ENCODE results near the gene LEFTY1. TPM values are rescaled to one million over a fixed set of nuclear protein-coding genes. Genes with fewer than 3 reads are reported as not detected.
"Not testable (repeated sequence)": the region's sequence is repeated elsewhere in the genome, so short reads cannot be mapped to it uniquely, and the experiment has no call there.

LEFTY1 gene, protein sequence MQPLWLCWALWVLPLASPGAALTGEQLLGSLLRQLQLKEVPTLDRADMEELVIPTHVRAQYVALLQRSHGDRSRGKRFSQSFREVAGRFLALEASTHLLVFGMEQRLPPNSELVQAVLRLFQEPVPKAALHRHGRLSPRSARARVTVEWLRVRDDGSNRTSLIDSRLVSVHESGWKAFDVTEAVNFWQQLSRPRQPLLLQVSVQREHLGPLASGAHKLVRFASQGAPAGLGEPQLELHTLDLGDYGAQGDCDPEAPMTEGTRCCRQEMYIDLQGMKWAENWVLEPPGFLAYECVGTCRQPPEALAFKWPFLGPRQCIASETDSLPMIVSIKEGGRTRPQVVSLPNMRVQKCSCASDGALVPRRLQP
- total RNA-seq = not detected in 2 replicates

GRCh38 chr1:225888898-225889601, at the start of gene LEFTY1:
TSS of gene LEFTY1 (minus strand) at chr1:225889146. CDS start at chr1:225889066, 80 bp downstream.
- ATAC-seq (ENCODE audit: low read depth) = no peak
- DNase-seq = no peak
- POLR2A ChIA-PET = interaction anchor here (1.1 to 1.5 kb wide), 2 partner anchors 8 to 111 kb away, joined by 3 read pairs; partner anchors contain the start of gene SRP9
- Mint-ChIP-seq H3K9me3 (no peaks in the 10 kb centered on the region), H3K27me3 (peaks cover 3% of the 10 kb centered on the region), H3K27ac (no peak within 1 kb of the TSS), H3K4me1 (peaks cover 3% of the 10 kb centered on the region), H3K36me3 (ENCODE audit: low read depth) (no peaks in the 10 kb centered on the region), H3K4me3 (no peak within 1 kb of the TSS)
- TF ChIP-seq, protein P1, sequence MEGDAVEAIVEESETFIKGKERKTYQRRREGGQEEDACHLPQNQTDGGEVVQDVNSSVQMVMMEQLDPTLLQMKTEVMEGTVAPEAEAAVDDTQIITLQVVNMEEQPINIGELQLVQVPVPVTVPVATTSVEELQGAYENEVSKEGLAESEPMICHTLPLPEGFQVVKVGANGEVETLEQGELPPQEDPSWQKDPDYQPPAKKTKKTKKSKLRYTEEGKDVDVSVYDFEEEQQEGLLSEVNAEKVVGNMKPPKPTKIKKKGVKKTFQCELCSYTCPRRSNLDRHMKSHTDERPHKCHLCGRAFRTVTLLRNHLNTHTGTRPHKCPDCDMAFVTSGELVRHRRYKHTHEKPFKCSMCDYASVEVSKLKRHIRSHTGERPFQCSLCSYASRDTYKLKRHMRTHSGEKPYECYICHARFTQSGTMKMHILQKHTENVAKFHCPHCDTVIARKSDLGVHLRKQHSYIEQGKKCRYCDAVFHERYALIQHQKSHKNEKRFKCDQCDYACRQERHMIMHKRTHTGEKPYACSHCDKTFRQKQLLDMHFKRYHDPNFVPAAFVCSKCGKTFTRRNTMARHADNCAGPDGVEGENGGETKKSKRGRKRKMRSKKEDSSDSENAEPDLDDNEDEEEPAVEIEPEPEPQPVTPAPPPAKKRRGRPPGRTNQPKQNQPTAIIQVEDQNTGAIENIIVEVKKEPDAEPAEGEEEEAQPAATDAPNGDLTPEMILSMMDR (IDR thresholded peaks at IDR 0.05) = no peak
- CTCF ChIA-PET = no interaction called here
- intact Hi-C loops (cut with micrococcal nuclease) = no loop called here

DNA sequence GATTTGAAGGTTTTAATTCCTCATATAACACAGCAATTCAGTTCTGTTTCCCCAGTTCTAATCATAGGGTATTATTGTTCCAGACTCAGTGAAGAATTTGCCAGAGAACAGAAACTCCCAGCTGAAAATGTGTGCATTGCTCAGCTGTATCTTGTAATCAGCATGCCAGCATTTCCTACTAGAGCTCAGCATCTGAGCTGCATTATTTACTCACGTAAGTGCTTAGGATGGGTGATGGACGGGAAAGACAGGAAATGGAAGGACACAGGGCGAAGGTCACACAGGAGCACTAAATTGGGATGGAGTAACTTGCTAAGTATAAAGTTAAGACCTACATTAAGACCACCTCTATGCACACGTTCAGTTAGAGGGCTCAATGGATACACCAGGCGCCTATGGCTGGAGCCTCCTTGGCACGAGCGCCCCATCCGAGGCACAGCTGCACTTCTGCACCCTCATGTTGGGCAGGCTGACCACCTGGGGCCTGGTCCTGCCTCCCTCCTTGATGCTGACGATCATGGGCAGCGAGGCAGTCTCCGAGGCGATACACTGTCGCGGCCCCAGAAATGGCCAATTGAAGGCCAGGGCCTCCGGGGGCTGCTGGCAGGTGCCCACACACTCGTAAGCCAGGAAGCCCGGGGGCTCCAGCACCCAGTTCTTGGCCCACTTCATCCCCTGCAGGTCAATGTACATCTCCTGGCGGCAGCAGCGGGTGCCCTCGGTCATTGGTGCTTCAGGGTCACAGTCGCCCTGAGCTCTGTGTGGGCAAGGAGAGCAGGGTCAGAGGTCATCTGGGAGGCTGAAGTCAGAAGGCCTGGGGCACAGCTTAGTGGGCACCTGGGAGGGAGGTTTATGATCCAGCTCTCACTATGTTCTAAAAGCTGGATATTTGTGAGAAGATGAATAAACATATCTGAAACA, 48.4 kb upstream of the LEFTY1 start:
- H3K27ac Mint-ChIP-seq = no peak overlapping the region
- H3K27me3 Mint-ChIP-seq = peaks cover 3% of the 10 kb centered on the region
- H3K4me3 Mint-ChIP-seq = no peak overlapping the region
- H3K4me1 Mint-ChIP-seq = no peaks in the 10 kb centered on the region
- ATAC-seq (ENCODE audit: low read depth) (no peak), DNase-seq (no peak)
- H3K9me3 Mint-ChIP-seq = no peaks in the 10 kb centered on the region
- POLR2A ChIA-PET = interaction anchor here (5.1 kb wide), 1 partner anchor 13 kb away, joined by 26 read pairs; the partner anchor contains the start of gene PYCR2
- CTCF ChIA-PET = no interaction called here
- intact Hi-C loops (cut with micrococcal nuclease) = no loop called here
- H3K36me3 Mint-ChIP-seq (ENCODE audit: low read depth) = no peaks in the 10 kb centered on the region
- TF ChIP-seq, protein P1 (IDR thresholded peaks at IDR 0.05) = no peak

GRCh38 chr1:225936523-225936922, 47.6 kb upstream of the LEFTY1 start:
- Mint-ChIP-seq H3K27me3 (peaks cover 3% of the 10 kb centered on the region), H3K36me3 (ENCODE audit: low read depth) (no peaks in the 10 kb centered on the region), H3K9me3 (no peaks in the 10 kb centered on the region), H3K4me3 (no peak overlapping the region), H3K27ac (no peak overlapping the region), H3K4me1 (no peaks in the 10 kb centered on the region)
- DNase-seq (no peak), ATAC-seq (ENCODE audit: low read depth) (no peak)
- ChIA-PET POLR2A (interaction anchor here (5.1 kb wide), 1 partner anchor 12 kb away, joined by 26 read pairs; the partner anchor contains the start of gene PYCR2), CTCF (no interaction called here)
- intact Hi-C loops (cut with micrococcal nuclease) = no loop called here
- TF ChIP-seq, protein P1 (IDR thresholded peaks at IDR 0.05) = no peak

DNA sequence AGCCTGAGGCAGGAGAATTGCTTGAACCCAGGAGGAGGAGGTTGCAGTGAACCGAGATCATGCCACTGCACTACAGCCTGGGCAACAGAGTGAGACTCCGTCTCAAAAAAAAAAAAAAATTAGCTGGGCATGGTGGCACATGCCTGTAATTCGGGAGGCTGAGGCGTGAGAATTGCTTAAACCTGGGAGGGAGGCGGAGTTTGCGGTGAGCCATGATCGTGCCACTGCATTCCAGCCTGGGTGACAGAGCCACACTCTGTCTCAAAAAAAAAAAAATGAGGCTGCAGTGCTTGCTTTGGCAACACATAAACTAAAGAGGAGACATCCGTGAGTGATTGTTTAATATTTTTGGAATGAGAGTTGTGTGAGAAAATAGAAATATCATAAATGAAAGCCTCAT, 47.1 kb upstream of the LEFTY1 start:
- ATAC-seq (ENCODE audit: low read depth); intact Hi-C loops (cut with micrococcal nuclease); H3K27me3 Mint-ChIP-seq; H3K4me3 Mint-ChIP-seq; H3K36me3 Mint-ChIP-seq (ENCODE audit: low read depth); H3K9me3 Mint-ChIP-seq; DNase-seq; H3K27ac Mint-ChIP-seq; H3K4me1 Mint-ChIP-seq; CTCF ChIA-PET: not testable (repeated sequence)
- POLR2A ChIA-PET = interaction anchor here (5.1 kb wide), 1 partner anchor 11 kb away, joined by 26 read pairs; the partner anchor contains the start of gene PYCR2

DNA sequence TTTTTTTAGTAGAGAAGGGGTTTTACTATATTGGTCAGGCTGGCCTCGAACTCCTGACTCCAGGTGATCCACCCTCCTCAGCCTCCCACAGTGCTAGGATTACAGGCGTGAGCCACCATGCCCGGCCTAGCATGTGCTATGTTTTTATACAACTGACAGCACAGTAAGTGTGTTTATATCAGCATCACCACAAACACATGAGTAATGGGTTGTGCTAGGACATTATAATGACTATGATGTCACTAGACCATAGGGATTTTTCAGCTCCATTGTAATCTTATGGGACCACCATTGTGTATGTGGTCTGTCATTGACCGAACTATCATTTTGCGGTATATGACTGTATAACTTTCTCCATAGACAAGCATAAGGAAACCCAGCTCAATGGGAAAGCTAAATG, 45.8 kb upstream of the LEFTY1 start:
- ChIA-PET CTCF (no interaction called here), POLR2A (interaction anchor here (5.1 kb wide), 1 partner anchor 10 kb away, joined by 26 read pairs; the partner anchor contains the start of gene PYCR2)
- Mint-ChIP-seq H3K27me3 (no peaks in the 10 kb centered on the region), H3K4me1 (no peaks in the 10 kb centered on the region), H3K27ac (no peak overlapping the region), H3K9me3 (no peaks in the 10 kb centered on the region), H3K4me3 (no peak overlapping the region), H3K36me3 (ENCODE audit: low read depth) (no peaks in the 10 kb centered on the region)
- ATAC-seq (ENCODE audit: low read depth) (no peak), DNase-seq (no peak)
- TF ChIP-seq, protein P1 (IDR thresholded peaks at IDR 0.05) = no peak
- intact Hi-C loops (cut with micrococcal nuclease) = no loop called here

Data from activated B cell treated with CpG ODN at 0.5 μM for 24 hours (primary cell).